Smooth muscle cell (in vitro differentiated cells): Measurements from ENCODE around the gene SAMD14. TPM values are rescaled to one million over a fixed set of nuclear protein-coding genes. Genes with fewer than 3 reads are reported as not detected.

ENCODE experiments used
- DNase-seq: peaks from one replicate; lab custom pipeline; 2025; ENCODE audit not compliant: unreplicated experiment; lab: John Stamatoyannopoulos, UW
- H2AFZ ChIP-seq: fragments of 200-600 bp; sonication (generic); 2 replicates; pipeline ENCODE4 v1.6.0; 2016; ENCODE audit warnings: antibody characterized with exemption, low read depth, mild to moderate bottlenecking
- H3F3A ChIP-seq: fragments of 200-600 bp; sonication (generic); 2 replicates; pipeline ENCODE4 v1.6.0; 2017; ENCODE audit warnings: antibody characterized with exemption, low read depth
- H3K27ac ChIP-seq: fragments of 200-600 bp; sonication (generic); 2 replicates; pipeline ENCODE4 v1.5.1; 2016; ENCODE audit warnings: low read depth, mild to moderate bottlenecking
- H3K27me3 ChIP-seq: fragments of 200-600 bp; sonication (generic); 2 replicates; pipeline ENCODE4 v1.6.1; 2016; ENCODE audit warnings: low read depth, mild to moderate bottlenecking
- H3K36me3 ChIP-seq: fragments of 200-600 bp; sonication (generic); 2 replicates; pipeline ENCODE4 v1.5.1; 2016; ENCODE audit warnings: low read depth
- H3K4me1 ChIP-seq: fragments of 200-600 bp; sonication (generic); 2 replicates; pipeline ENCODE4 v1.5.1; 2016; ENCODE audit warnings: low read depth
- H3K4me2 ChIP-seq: fragments of 200-600 bp; sonication (generic); 2 replicates; pipeline ENCODE4 v1.6.0; 2016; ENCODE audit warnings: mild to moderate bottlenecking
- H3K4me3 ChIP-seq: fragments of 200-600 bp; sonication (generic); 2 replicates; pipeline ENCODE4 v1.5.1; 2016; ENCODE audit warnings: mild to moderate bottlenecking
- H3K79me2 ChIP-seq: fragments of 200-600 bp; sonication (generic); 2 replicates; pipeline ENCODE4 v1.6.0; 2016; ENCODE audit warnings: low read depth, mild to moderate bottlenecking
- H3K9ac ChIP-seq: fragments of 200-600 bp; sonication (generic); 2 replicates; pipeline ENCODE4 v1.6.0; 2016; ENCODE audit warnings: low read depth
- H3K9me3 ChIP-seq: fragments of 200-600 bp; sonication (generic); replicated peaks from 2 replicates; pipeline ENCODE4 v1.5.1; 2016; ENCODE audit warnings: low read depth
- H4K20me1 ChIP-seq: fragments of 200-600 bp; sonication (generic); 2 replicates; pipeline ENCODE4 v1.6.0; 2016; ENCODE audit warnings: low read depth
- WGBS: methylation state at CpG from one replicate; pipeline ENCODE4 v1.1.7; 2016; ENCODE audit warnings: low lambda C conversion rate; 5-methylcytosine and 5-hydroxymethylcytosine counted together
- polyA plus RNA-seq: library from polyadenylated mRNA; unstranded; fragments of >200 nt; fragmentation: Nextera tagmentation; extraction: Ambion mirVana; gene quantifications from 2 replicates; pipeline ENCODE4 v1.2.1, GENCODE V29; 2016
- total RNA-seq: library from RNA; depleted of rRNA; stranded (reverse); fragments of >200 nt; gene quantifications from 2 replicates; pipeline ENCODE4 v1.2.3, GENCODE V29; 2014
- TF ChIP-seq, protein P1 (sequence below): fragments of 200-600 bp; sonication (generic); IDR thresholded peaks from 2 replicates; pipeline ENCODE4 v1.5.1; 2017; ENCODE audit warnings: borderline replicate concordance, mild to moderate bottlenecking, antibody characterized with exemption; ENCODE audit not compliant: insufficient read depth, poor library complexity, severe bottlenecking

SAMD14 gene
- total and polyA plus RNA-seq, 2 experiments from 2014 or later, result 13.7 to 39.1 TPM

DNA sequence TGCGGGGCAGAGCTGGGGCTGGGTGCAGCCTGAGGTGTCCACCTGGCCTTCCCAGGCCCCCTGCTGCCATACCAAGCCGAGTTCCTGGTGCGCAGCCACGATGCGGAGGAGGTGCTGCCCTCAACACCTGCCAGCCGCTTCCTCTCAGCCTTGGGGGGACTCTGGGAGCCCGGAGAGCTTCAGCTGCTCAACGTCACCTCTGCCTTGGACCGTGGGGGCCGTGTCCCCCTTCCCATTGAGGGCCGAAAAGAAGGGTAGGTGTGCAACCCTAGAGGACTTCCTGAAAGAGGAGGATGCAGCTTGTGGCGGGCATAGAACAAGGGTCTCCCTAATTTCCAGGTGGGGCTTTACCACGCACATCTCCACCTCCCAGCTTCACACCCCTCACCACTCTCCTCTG lies 38.4 kb upstream of the SAMD14 start:
- H2AFZ ChIP-seq, result no peak overlapping the region
- no peaks in the 10 kb centered on the region for H4K20me1 ChIP-seq
- H3K9me3 ChIP-seq, result no peaks in the 10 kb centered on the region
- 91% methylated on average over 12 of the region's 13 CpGs for WGBS
- no peaks in the 10 kb centered on the region for H3K4me1 ChIP-seq
- H3K36me3 ChIP-seq, result no peaks in the 10 kb centered on the region
- TF ChIP-seq, protein P1, sequence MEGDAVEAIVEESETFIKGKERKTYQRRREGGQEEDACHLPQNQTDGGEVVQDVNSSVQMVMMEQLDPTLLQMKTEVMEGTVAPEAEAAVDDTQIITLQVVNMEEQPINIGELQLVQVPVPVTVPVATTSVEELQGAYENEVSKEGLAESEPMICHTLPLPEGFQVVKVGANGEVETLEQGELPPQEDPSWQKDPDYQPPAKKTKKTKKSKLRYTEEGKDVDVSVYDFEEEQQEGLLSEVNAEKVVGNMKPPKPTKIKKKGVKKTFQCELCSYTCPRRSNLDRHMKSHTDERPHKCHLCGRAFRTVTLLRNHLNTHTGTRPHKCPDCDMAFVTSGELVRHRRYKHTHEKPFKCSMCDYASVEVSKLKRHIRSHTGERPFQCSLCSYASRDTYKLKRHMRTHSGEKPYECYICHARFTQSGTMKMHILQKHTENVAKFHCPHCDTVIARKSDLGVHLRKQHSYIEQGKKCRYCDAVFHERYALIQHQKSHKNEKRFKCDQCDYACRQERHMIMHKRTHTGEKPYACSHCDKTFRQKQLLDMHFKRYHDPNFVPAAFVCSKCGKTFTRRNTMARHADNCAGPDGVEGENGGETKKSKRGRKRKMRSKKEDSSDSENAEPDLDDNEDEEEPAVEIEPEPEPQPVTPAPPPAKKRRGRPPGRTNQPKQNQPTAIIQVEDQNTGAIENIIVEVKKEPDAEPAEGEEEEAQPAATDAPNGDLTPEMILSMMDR, result no peak
- no peaks in the 10 kb centered on the region for H3K27me3 ChIP-seq
- DNase-seq, result no peak
- H3K4me2 ChIP-seq, result no peak overlapping the region
- no peak overlapping the region for H3K4me3 ChIP-seq
- no peaks in the 10 kb centered on the region for H3F3A ChIP-seq
- no peak overlapping the region for H3K9ac ChIP-seq
- H3K79me2 ChIP-seq, result no peaks in the 10 kb centered on the region
- no peak overlapping the region for H3K27ac ChIP-seq

DNA sequence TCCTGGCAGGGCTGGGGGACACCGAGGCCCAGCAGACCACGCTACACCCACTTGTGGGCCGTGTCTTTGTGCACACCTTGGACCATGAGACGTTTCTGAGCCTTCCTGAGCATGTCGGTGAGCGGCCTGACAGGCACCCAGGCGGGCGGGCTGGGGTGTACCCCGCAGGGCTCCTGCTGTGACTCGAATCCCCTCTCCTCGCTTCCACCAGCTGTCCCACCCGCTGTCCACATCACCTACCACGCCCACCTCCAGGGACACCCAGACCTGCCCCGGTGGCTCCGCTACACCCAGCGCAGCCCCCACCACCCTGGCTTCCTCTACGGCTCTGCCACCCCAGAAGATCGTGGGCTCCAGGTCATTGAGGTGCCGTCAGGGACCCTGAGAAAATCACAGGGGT lies 37.4 kb upstream of the SAMD14 start:
- H2AFZ ChIP-seq, result no peak overlapping the region
- no peaks in the 10 kb centered on the region for H3K9me3 ChIP-seq
- H3K4me1 ChIP-seq, result no peaks in the 10 kb centered on the region
- H3K27ac ChIP-seq, result no peak overlapping the region
- 91% methylated on average over 17 of the region's 19 CpGs for WGBS
- no peaks in the 10 kb centered on the region for H3K27me3 ChIP-seq
- H3K9ac ChIP-seq, result no peak overlapping the region
- H3F3A ChIP-seq, result no peaks in the 10 kb centered on the region
- H3K4me2 ChIP-seq, result no peak overlapping the region
- no peaks in the 10 kb centered on the region for H3K79me2 ChIP-seq
- no peak for DNase-seq
- H4K20me1 ChIP-seq, result no peaks in the 10 kb centered on the region
- TF ChIP-seq, protein P1, result no peak
- H3K36me3 ChIP-seq, result no peaks in the 10 kb centered on the region
- H3K4me3 ChIP-seq, result no peak overlapping the region

DNA sequence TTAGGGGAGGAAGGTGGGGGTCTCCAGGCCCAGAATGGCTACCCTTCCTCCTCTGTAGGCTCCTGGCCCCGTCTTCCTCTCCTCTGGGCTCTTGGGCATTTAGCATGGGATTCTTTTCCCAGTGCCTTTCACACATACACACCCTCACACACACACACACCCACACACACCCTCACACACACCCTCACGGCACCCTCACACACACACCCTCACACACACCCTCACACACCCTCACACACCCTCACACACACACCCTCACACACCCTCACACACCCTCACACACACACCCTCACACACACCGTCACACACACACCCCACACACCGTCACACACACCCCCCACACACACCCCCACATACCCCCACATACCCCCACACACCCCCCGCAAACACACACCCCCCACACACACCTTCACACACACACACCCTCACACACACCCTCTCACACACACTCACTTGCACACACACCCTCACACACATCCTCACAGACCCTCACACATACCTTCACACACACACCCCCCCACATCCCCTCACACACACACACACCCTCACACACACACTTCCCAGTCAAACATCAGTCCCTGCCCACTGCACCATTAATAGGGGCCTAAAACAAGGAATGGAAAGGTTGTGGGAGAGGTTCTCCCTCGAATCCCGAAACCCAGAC lies 36.7 kb upstream of the SAMD14 start:
- no peaks in the 10 kb centered on the region for H3F3A ChIP-seq
- no peaks in the 10 kb centered on the region for H3K79me2 ChIP-seq
- no peaks in the 10 kb centered on the region for H3K27me3 ChIP-seq
- no peak overlapping the region for H3K9ac ChIP-seq
- H3K4me1 ChIP-seq, result peaks cover 3% of the 10 kb centered on the region
- no peaks in the 10 kb centered on the region for H3K9me3 ChIP-seq
- H4K20me1 ChIP-seq, result no peaks in the 10 kb centered on the region
- 97% methylated on average over 3 of the region's 7 CpGs for WGBS
- TF ChIP-seq, protein P1, result no peak
- no peak overlapping the region for H3K4me2 ChIP-seq
- H3K4me3 ChIP-seq, result no peak overlapping the region
- no peak overlapping the region for H3K27ac ChIP-seq
- no peak overlapping the region for H2AFZ ChIP-seq
- no peaks in the 10 kb centered on the region for H3K36me3 ChIP-seq
- DNase-seq, result no peak
